Vagina (tissue), 2 donors: Measurements from ENCODE around the gene TUBB. TPM values are rescaled to one million over a fixed set of nuclear protein-coding genes. Genes with fewer than 3 reads are reported as not detected.

Experiments used
- DNase-seq, 2 donors: peaks; one replicate each; pipeline ENCODE4 v3.0.0-alpha.2; 2017; ENCODE audit errors: extremely low spot score in 2 of 2
- H3K27ac ChIP-seq: fragments of 200-600 bp; sonication (generic); one replicate; pipeline ENCODE4 v1.5.1; 2019
- H3K27me3 ChIP-seq: fragments of 200-600 bp; sonication (generic); one replicate; pipeline ENCODE4 v1.5.1; 2019
- H3K36me3 ChIP-seq, 2 donors: fragments of 200-600 bp; sonication (generic); one replicate each; pipeline ENCODE4 v1.5.1; 2017 to 2019
- H3K4me1 ChIP-seq: fragments of 200-600 bp; sonication (generic); one replicate; pipeline ENCODE4 v1.5.1; 2019
- H3K4me3 ChIP-seq, 2 donors: fragments of 200-600 bp; sonication (generic); 1 replicate in 1 of 2; 2 replicates in 1 of 2; pipeline ENCODE4 v1.5.1; 2016 to 2019
- H3K9me3 ChIP-seq: fragments of 200-600 bp; sonication (generic); one replicate; pipeline ENCODE4 v1.5.1; 2019
- CTCF ChIP-seq, 3 experiments: fragments of 450-650 bp in 2 of 3; fragments of 200-600 bp in 1 of 3; sonication (generic) in 1 of 3; IDR thresholded peaks; one replicate each; pipeline ENCODE4 v1.5.1; 2017 to 2019; ENCODE audit warnings: antibody characterized with exemption in 3 of 3, mild to moderate bottlenecking in 2 of 3, moderate library complexity in 2 of 3
- POLR2A ChIP-seq, 2 donors: fragments of 450-650 bp; IDR thresholded peaks; one replicate each; pipeline ENCODE4 v1.6.1; 2017; ENCODE audit warnings: antibody characterized with exemption in 2 of 2, mild to moderate bottlenecking in 2 of 2, moderate library complexity in 2 of 2
- POLR2AphosphoS5 ChIP-seq, 2 donors: sonication (generic); formaldehyde crosslinking; IDR thresholded peaks; one replicate each; pipeline ENCODE4 v1.9.0; 2017; ENCODE audit warnings: antibody characterized with exemption in 2 of 2, mild to moderate bottlenecking in 2 of 2, low read depth in 1 of 2; ENCODE audit not compliant: insufficient read depth in 1 of 2
- intact Hi-C: fragments of 100-400 bp; cut with DNase I; formaldehyde crosslinking; loops from one replicate; pipeline ENCODE4 v1.15.1; 2023
- total RNA-seq: library from RNA; depleted of rRNA; stranded (reverse); fragments of >200 nt; gene quantifications from one replicate; pipeline ENCODE4 v1.2.3, GENCODE V29; 2016

TUBB gene
- total RNA-seq, 1 donor from 2014 or later: 293 TPM

DNA sequence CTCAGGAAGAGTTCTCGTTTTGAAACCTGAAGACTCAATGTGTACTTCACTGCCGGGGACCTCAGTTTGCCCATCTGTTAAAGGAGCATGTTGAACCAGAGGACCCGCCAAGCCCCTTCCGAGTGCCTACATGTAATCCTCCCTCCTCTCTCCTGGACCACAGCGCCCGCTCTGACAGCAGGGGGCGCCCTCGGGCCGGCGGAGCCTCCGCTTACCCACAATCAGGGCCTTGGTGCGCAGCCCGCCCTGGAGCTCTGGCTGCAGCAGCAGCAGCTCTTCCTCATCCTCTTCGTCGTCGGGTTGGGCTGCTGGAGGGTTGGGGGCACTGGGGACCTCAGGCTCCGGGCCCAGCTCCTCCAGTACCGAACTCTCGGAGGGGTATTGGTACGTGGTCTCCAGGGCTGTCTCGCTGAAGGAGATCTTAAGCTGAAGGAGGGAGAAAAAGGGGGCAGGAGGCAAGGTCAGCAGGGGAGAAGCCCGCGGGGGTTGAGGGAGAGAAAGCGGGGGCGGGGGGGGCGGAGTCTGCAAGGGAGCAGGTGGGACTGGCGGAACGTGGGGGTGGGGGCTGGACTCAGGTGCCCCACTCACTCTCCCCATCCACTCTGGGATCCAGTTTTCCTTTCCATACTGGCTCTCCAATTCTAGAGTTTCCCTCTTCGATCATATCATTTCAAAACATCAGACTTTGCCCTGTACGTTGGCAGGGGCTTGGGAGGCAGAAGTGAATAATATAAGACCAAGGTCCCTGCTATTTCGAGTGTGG is 41.0 kb upstream of the TUBB start:
- H3K27me3 ChIP-seq: no peaks in the 10 kb centered on the region
- peak overlapping the region; percentile 92 for H3K27ac ChIP-seq
- H3K9me3 ChIP-seq: no peaks in the 10 kb centered on the region
- intact Hi-C loops: loop anchor here (1.0 kb wide), 1 partner anchor 43 kb away; no protein-coding TSS in a partner anchor
- H3K4me1 ChIP-seq: peaks cover 60% of the 10 kb centered on the region
- TF ChIP-seq POLR2A (IDR thresholded peaks at IDR 0.05) (no peak), POLR2AphosphoS5 (IDR thresholded peaks at IDR 0.05; ENCODE audit: insufficient read depth in 1 of 2, low read depth in 1 of 2) (peak; percentile 36 to 69), CTCF (IDR thresholded peaks at IDR 0.05) (peak; percentile 90 to 98 (median 96))
- peak overlapping the region; percentile 9 to 21 for H3K4me3 ChIP-seq
- no peak for DNase-seq
- H3K36me3 ChIP-seq: peaks cover 0 to 30% of the 10 kb centered on the region in 2 donors

DNA sequence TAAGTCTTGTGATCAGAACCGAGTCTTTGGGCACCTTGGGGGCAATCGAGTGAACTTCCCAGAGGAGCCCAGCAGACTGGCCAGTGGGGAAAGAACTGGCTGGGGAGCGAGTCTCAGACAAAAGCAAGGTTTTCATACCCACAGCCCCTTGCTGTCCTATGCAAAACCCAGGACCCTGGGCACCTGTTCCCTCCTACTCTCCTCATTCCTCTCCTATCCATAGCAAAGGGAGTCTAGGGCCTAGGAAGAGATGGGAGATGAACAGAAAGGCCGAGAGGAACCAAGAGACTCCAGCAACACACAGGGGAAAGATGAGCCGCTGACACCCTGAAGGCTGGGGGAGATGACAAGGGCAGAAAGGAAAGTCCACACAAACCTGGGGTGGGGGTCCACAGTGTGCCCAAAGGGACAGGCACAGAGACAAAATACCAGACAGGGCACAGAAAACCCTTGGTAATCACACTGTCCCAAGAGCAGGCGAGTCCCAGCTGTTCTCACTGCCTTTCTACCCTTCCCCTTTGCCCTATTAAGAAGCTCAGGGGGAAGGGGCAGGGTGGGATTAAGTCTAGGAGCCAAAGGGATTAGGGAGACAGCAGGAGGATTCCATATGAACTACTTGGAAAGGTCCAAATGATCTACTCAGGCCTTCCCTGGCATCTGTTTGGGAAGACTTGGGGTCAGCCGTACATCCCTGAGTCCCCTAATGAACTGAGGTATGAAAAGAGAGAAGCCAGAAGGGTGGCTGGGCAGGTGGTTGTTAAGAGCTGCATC is 40.2 kb upstream of the TUBB start:
- Histone ChIP-seq H3K27me3 (no peaks in the 10 kb centered on the region), H3K9me3 (no peaks in the 10 kb centered on the region), H3K27ac (peak overlapping the region; percentile 92), H3K36me3 (peaks cover 0 to 30% of the 10 kb centered on the region in 2 donors), H3K4me3 (peak overlapping the region; percentile 9 to 21), H3K4me1 (peaks cover 68% of the 10 kb centered on the region)
- intact Hi-C loops: loop anchor here (1.0 to 10.0 kb wide), 3 partner anchors 42 to 205 kb away; partner anchors contain the start of genes DDR1, MRPS18B and PPP1R10
- no peak for DNase-seq
- no peak for TF ChIP-seq POLR2AphosphoS5 (IDR thresholded peaks at IDR 0.05; ENCODE audit: insufficient read depth in 1 of 2, low read depth in 1 of 2)
- no peak for TF ChIP-seq POLR2A (IDR thresholded peaks at IDR 0.05)
- no peak for TF ChIP-seq CTCF (IDR thresholded peaks at IDR 0.05)

DNA sequence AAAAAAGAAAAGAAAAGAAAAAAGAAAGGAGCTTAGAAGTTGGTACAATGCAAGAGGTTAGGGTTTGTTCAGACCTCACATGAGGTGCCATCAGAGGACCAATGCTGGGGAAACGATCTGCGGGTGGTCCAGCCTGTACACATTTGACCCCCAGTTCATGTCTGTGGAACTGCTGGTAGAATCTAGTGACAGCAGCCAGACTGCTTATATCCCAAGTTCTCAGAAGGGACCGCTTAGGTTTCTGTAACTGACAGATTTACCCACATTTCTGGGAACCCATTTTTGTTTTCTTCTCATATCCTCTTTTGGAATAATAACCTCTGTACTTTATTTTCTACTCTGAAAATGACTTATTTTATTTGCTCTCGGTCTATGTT is 38.4 kb upstream of the TUBB start:
- peak overlapping the region; percentile 93 to 97 for H3K4me3 ChIP-seq
- H3K27me3 ChIP-seq: no peaks in the 10 kb centered on the region
- H3K4me1 ChIP-seq: peaks cover 80% of the 10 kb centered on the region
- intact Hi-C loops: loop anchor here (10.0 kb wide), 2 partner anchors 67 to 203 kb away; partner anchors contain the start of genes DDR1, MRPS18B and PPP1R10
- no peak for DNase-seq
- peaks cover 0 to 20% of the 10 kb centered on the region in 2 donors for H3K36me3 ChIP-seq
- H3K27ac ChIP-seq: peak overlapping the region; percentile 92
- TF ChIP-seq POLR2AphosphoS5 (IDR thresholded peaks at IDR 0.05; ENCODE audit: insufficient read depth in 1 of 2, low read depth in 1 of 2) (no peak), CTCF (IDR thresholded peaks at IDR 0.05) (no peak), POLR2A (IDR thresholded peaks at IDR 0.05) (no peak)
- H3K9me3 ChIP-seq: no peaks in the 10 kb centered on the region

GRCh38 chr6:30682143-30683117 is 37.7 kb upstream of the TUBB start:
- no peak for DNase-seq
- Histone ChIP-seq H3K27ac (peak overlapping the region; percentile 92), H3K27me3 (no peaks in the 10 kb centered on the region), H3K9me3 (no peaks in the 10 kb centered on the region), H3K4me1 (peaks cover 80% of the 10 kb centered on the region), H3K4me3 (peak overlapping the region; percentile 93 to 97), H3K36me3 (peaks cover 0 to 13% of the 10 kb centered on the region in 2 donors)
- TF ChIP-seq POLR2AphosphoS5 (IDR thresholded peaks at IDR 0.05; ENCODE audit: insufficient read depth in 1 of 2, low read depth in 1 of 2) (peak; percentile 22 to 77), CTCF (IDR thresholded peaks at IDR 0.05) (no peak), POLR2A (IDR thresholded peaks at IDR 0.05) (peak in 1 of 2 donors; percentile 3)
- intact Hi-C loops: loop anchor here (10.0 kb wide), 2 partner anchors 68 to 202 kb away; partner anchors contain the start of genes DDR1, MRPS18B and PPP1R10
